Measurements from ENCODE around the gene NLGN3.

The NLGN3 gene

DNA sequence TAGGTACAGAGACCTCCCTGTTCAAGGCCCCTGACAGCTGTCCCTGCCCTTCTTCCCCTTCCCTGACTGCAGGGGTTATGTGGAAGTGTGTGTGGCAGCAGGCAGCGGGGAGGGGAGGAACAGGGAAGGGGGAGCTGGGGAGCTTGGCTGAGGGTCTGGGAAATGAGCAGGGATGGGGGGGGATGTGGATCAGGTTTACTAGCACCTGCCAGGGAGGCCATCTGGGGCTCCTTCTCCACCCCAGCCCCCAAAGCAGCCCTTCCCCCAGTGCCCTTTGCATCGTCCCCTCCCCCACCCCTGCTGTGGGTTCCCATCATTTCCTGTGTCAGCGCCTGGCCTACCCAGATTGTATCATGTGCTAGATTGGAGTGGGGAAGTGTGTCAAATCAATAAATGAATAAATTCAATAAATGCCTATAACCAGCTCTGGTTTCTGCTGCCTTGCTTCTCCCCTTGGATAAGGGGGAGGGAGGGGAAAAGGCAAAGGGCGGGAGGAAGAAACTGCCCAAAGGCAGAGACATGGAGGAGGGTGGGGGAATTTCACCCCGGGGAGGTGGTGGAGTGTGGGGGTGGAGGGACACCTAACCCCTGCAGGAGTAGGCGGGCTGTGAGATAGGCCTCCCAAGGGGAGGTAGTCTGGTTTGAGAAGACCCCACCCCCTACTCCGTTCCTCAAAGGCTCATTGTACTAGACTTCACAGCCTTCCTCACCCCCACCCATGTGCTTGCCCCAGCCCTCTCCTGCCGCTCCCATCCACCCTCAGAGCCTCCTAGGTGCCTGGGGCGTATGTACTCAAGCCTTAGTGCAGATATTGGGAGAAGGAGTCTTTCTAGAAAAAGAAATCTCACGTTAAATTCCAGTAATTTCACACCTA, 41.3 kb upstream of the NLGN3 start:
- peaks cover 7% of the 10 kb centered on the region; the same call in 1 of the 2 replicates for H3K36me3 ChIP-seq (ENCODE audit: control insufficient read depth, insufficient read depth, low read length)
- peak overlapping the region; percentile 36; the same call in 1 of the 2 replicates for H3K9ac ChIP-seq (ENCODE audit: low read depth, low read length)
- peaks cover 32% of the 10 kb centered on the region for H3K4me1 ChIP-seq (ENCODE audit: control insufficient read depth, insufficient read depth, low read length)
- H3K27me3 ChIP-seq (ENCODE audit: control insufficient read depth, insufficient read depth, low read length): peaks cover 4% of the 10 kb centered on the region; the same call in 1 of the 2 replicates
- H3K9me3 ChIP-seq (ENCODE audit: control insufficient read depth, insufficient read depth, low read length): peaks cover 20% of the 10 kb centered on the region
- H3K27ac ChIP-seq (ENCODE audit: low read depth, low read length): peak overlapping the region; percentile 82
- peak overlapping the region; percentile 51 for H3K4me3 ChIP-seq (ENCODE audit: low read depth, low read length)

DNA sequence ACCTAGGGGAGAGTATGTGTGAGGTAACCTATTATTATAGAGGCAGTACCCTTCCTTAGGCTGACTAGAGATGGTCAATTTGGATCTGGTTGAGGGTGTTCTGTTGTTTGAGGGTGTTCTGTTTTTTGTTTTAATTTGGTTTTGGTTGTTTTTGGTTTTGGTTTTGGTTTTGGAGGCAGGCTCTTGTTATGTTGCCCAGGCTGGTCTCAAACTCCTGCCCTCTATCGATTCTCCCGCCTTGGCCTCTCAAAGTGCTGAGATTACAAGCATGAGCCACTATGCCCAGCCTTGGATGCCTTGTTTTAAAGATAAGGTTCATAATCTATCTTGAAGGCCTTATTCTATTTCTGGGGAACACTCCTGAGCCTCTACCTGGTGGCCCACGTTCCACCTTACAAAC, 39.0 kb upstream of the NLGN3 start:
- peaks cover 7% of the 10 kb centered on the region; the same call in 1 of the 2 replicates for H3K36me3 ChIP-seq (ENCODE audit: control insufficient read depth, insufficient read depth, low read length)
- H3K27me3 ChIP-seq (ENCODE audit: control insufficient read depth, insufficient read depth, low read length): peaks cover 14% of the 10 kb centered on the region; the same call in 1 of the 2 replicates
- H3K4me3 ChIP-seq (ENCODE audit: low read depth, low read length): no peak overlapping the region
- H3K9ac ChIP-seq (ENCODE audit: low read depth, low read length): no peak overlapping the region
- no peak overlapping the region for H3K27ac ChIP-seq (ENCODE audit: low read depth, low read length)
- H3K9me3 ChIP-seq (ENCODE audit: control insufficient read depth, insufficient read depth, low read length): peaks cover 32% of the 10 kb centered on the region
- H3K4me1 ChIP-seq (ENCODE audit: control insufficient read depth, insufficient read depth, low read length): peaks cover 22% of the 10 kb centered on the region

DNA sequence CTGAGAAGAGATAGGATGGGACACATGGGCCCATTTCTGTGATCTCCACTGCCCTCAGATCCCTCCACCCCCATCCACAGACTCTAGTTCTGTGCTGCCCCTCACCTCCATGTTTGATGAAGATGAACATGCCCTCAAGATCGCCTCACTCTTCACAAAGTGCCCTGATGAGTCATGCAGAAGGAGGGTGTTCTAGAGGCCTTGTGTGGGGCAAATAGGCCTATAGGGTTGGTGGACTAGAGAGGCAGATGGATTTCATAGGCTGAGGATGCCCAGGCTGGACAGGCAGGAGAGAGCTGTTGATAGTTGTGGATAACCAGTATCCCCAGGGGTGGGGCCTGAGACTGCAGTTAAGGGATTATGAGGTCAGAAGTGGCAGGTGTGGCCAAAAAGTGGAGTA, 38.2 kb upstream of the NLGN3 start, which contains the start of gene CXorf65:
TSS of gene CXorf65 (minus strand) at position 314 of the 400 bp plus-strand sequence. CDS start at position 130, 184 bp downstream.
- Histone ChIP-seq H3K9ac (ENCODE audit: low read depth, low read length) (no peak within 1 kb of the TSS), H3K4me1 (ENCODE audit: control insufficient read depth, insufficient read depth, low read length) (peaks cover 15% of the 10 kb centered on the region), H3K27ac (ENCODE audit: low read depth, low read length) (no peak within 1 kb of the TSS), H3K36me3 (ENCODE audit: control insufficient read depth, insufficient read depth, low read length) (peaks cover 7% of the 10 kb centered on the region; the same call in 1 of the 2 replicates), H3K4me3 (ENCODE audit: low read depth, low read length) (no peak within 1 kb of the TSS), H3K9me3 (ENCODE audit: control insufficient read depth, insufficient read depth, low read length) (peaks cover 40% of the 10 kb centered on the region), H3K27me3 (ENCODE audit: control insufficient read depth, insufficient read depth, low read length) (peaks cover 12% of the 10 kb centered on the region; the same call in 1 of the 2 replicates)

DNA sequence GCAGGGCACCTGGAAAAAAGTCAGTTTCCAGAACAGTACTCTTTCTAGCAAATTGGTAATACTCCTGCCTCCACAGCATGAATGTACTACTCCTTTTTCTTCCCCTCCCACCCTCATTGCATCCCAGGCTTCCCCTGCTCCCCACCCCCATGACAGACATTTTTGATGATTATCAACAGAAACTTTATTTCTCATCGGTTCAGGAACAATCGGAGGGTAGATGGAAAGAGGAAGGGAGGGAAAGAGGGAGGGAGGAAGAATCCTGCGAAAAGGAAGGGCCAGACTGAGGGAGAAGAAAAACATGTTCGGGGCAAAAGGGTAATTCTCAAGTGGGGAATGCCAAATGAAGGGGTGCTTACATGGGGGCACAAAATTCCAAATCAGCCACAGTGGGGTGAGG, 37.4 kb upstream of the NLGN3 start:
- H3K36me3 ChIP-seq (ENCODE audit: control insufficient read depth, insufficient read depth, low read length): no peaks in the 10 kb centered on the region; the same call in 1 of the 2 replicates
- H3K27me3 ChIP-seq (ENCODE audit: control insufficient read depth, insufficient read depth, low read length): peaks cover 16% of the 10 kb centered on the region
- H3K9ac ChIP-seq (ENCODE audit: low read depth, low read length): no peak overlapping the region
- peaks cover 45% of the 10 kb centered on the region for H3K9me3 ChIP-seq (ENCODE audit: control insufficient read depth, insufficient read depth, low read length)
- no peak overlapping the region for H3K27ac ChIP-seq (ENCODE audit: low read depth, low read length)
- H3K4me1 ChIP-seq (ENCODE audit: control insufficient read depth, insufficient read depth, low read length): peaks cover 15% of the 10 kb centered on the region
- no peak overlapping the region for H3K4me3 ChIP-seq (ENCODE audit: low read depth, low read length)

DNA sequence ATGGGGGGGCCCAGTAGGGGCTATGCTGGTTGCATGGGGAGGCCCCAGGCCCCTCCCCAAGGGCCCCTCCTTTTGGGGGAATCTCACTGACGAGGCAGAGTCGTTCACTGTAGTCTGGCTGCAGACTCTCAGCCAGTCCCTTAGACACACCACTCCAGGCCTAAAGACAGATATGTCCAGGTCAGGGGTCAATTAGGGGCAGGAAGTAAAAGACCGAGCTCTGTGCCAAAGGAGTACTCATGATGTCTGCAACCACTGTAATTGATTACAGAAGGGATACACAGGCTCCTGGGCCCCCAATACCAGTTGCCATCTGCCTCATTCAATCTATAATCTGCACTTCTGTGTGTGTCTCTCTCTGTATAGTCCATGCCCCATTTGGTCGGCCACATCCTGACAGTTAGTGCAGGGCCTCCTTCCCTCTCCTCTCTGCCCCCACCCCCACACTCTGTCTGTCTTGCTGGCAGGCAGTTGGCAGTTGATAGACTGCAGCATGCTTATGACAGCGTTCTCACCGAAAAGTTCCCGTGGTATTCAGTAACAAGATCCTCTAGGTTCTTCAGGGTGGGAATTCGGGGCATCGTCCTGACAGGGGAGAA, 36.8 kb upstream of the NLGN3 start:
- H3K27me3 ChIP-seq (ENCODE audit: control insufficient read depth, insufficient read depth, low read length): peaks cover 20% of the 10 kb centered on the region
- H3K36me3 ChIP-seq (ENCODE audit: control insufficient read depth, insufficient read depth, low read length): no peaks in the 10 kb centered on the region
- H3K4me3 ChIP-seq (ENCODE audit: low read depth, low read length): no peak overlapping the region
- peaks cover 10% of the 10 kb centered on the region for H3K4me1 ChIP-seq (ENCODE audit: control insufficient read depth, insufficient read depth, low read length)
- peaks cover 49% of the 10 kb centered on the region for H3K9me3 ChIP-seq (ENCODE audit: control insufficient read depth, insufficient read depth, low read length)
- no peak overlapping the region for H3K27ac ChIP-seq (ENCODE audit: low read depth, low read length)
- H3K9ac ChIP-seq (ENCODE audit: low read depth, low read length): no peak overlapping the region

DNA sequence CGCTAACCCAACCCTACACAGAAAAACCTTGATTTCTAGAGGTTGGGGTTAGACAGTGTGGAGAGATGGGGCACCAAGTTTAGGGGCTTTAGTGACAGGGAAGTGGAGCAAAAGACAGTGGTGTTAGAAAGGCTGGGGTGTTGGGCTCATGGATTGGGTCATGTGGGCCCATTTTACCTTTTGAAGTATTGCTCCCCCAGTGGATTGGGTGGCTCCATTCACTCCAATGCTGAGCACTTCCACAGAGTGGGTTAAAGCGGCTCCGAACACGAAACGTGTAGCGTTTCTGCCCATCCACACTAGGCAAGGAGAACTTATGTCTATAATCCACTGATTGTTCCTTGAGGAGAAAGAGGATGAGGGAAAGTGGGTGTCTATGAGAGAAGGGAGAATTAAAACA, 35.6 kb upstream of the NLGN3 start:
- peaks cover 20% of the 10 kb centered on the region for H3K27me3 ChIP-seq (ENCODE audit: control insufficient read depth, insufficient read depth, low read length)
- peaks cover 56% of the 10 kb centered on the region for H3K9me3 ChIP-seq (ENCODE audit: control insufficient read depth, insufficient read depth, low read length)
- H3K27ac ChIP-seq (ENCODE audit: low read depth, low read length): no peak overlapping the region
- no peak overlapping the region for H3K4me3 ChIP-seq (ENCODE audit: low read depth, low read length)
- H3K9ac ChIP-seq (ENCODE audit: low read depth, low read length): no peak overlapping the region
- H3K36me3 ChIP-seq (ENCODE audit: control insufficient read depth, insufficient read depth, low read length): no peaks in the 10 kb centered on the region
- peaks cover 6% of the 10 kb centered on the region; the same call in 1 of the 2 replicates for H3K4me1 ChIP-seq (ENCODE audit: control insufficient read depth, insufficient read depth, low read length)

DNA sequence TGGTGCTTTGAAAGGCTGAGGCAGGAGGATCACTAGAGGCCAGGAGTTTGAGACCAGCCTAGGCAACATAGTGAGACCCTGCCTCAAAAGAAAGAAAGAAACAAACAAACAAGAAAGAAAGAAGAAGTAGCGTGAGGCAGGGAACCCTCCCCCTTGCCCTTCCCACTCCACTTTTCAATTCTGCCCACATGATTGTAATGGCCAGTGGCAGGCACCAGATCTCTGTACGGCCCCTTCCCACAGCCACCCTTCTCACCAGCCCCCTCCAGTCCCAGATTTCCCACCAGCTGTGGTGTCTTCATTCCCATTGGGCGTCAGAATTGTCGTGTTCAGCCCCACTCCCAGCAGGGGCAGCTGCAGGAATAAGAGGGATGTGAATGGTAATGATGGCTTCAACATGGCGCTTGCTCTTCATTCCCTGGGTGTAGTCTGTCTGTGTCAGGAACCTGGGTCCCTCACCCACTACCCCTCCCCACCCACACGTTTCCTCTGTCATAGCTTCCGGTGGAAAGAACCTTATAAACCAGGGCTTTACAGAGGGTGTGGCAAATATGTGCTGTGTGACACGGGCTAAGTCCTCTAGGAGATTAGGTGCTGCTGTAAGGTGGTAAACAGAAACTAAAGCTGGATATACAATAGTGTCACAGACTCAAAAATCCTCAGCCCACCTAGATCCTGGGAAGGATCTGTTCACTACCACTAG, 33.3 kb upstream of the NLGN3 start, which contains the start of gene IL2RG:
TSS of gene IL2RG (minus strand) at position 437 of the 703 bp plus-strand sequence. CDS start at position 399, 38 bp downstream.
- Histone ChIP-seq H3K4me1 (ENCODE audit: control insufficient read depth, insufficient read depth, low read length) (no peaks in the 10 kb centered on the region), H3K27ac (ENCODE audit: low read depth, low read length) (no peak within 1 kb of the TSS), H3K27me3 (ENCODE audit: control insufficient read depth, insufficient read depth, low read length) (peaks cover 34% of the 10 kb centered on the region), H3K9me3 (ENCODE audit: control insufficient read depth, insufficient read depth, low read length) (peaks cover 45% of the 10 kb centered on the region), H3K36me3 (ENCODE audit: control insufficient read depth, insufficient read depth, low read length) (no peaks in the 10 kb centered on the region), H3K9ac (ENCODE audit: low read depth, low read length) (no peak within 1 kb of the TSS), H3K4me3 (ENCODE audit: low read depth, low read length) (no peak within 1 kb of the TSS)

DNA sequence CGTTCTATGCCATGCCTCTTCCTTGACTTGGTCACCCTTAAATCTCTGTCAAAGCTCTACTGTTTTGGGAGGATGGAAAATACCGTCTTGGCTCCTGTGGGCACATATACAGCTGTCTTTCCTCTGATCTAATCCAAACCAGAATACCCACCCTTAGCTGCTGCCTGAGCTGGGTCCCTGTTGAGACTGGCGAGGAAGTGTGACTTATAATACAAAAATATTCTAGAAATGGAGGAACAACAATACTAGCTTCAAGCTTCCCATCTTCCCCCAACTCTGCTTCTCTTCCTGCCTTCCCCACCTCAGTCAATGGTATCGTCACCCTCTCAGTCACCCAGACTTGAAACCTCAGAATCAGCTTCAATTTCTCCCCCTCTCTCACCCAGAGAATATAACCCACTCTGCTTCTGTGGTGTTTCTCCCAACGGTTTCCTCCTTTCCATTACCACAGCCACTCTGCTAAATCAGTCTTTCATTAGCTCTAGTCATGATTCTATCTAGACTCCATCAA, 32.7 kb upstream of the NLGN3 start:
- H3K4me3 ChIP-seq (ENCODE audit: low read depth, low read length): no peak overlapping the region
- no peak overlapping the region for H3K27ac ChIP-seq (ENCODE audit: low read depth, low read length)
- no peaks in the 10 kb centered on the region for H3K4me1 ChIP-seq (ENCODE audit: control insufficient read depth, insufficient read depth, low read length)

DNA sequence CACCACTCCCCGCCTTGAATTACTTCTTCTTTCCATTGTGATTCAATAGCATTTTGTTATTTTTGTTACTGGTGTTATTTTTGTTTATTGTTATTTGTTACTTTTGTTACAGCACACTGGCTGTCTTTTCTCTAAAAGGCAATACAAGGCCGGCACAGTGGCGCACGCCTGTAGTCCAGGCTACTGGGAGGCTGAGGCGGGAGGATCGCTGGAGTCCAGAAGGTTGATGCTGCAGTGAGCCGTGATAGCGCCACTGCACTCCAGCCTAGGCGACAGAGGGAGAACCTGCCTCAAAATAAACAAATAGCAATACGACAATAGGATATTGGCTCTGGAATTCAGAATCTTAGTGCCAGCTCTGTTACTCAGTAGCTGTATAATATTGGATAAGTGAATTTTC, 27.3 kb upstream of the NLGN3 start:
- peaks cover 30% of the 10 kb centered on the region for H3K27me3 ChIP-seq (ENCODE audit: control insufficient read depth, insufficient read depth, low read length)
- peak overlapping the region; percentile 66 for H3K4me3 ChIP-seq (ENCODE audit: low read depth, low read length)
- H3K9ac ChIP-seq (ENCODE audit: low read depth, low read length): no peak overlapping the region
- H3K36me3 ChIP-seq (ENCODE audit: control insufficient read depth, insufficient read depth, low read length): peaks cover 19% of the 10 kb centered on the region
- H3K4me1 ChIP-seq (ENCODE audit: control insufficient read depth, insufficient read depth, low read length): 0 out of 2 replicates have a peak, but pooled peaks cover 6% of the 10 kb centered on the region
- peaks cover 46% of the 10 kb centered on the region for H3K9me3 ChIP-seq (ENCODE audit: control insufficient read depth, insufficient read depth, low read length)
- no peak overlapping the region for H3K27ac ChIP-seq (ENCODE audit: low read depth, low read length)

More for the DNA sequence above, 32.7 kb upstream of the NLGN3 start:
- Histone ChIP-seq H3K27me3 (ENCODE audit: control insufficient read depth, insufficient read depth, low read length) (peaks cover 34% of the 10 kb centered on the region), H3K9me3 (ENCODE audit: control insufficient read depth, insufficient read depth, low read length) (peaks cover 45% of the 10 kb centered on the region), H3K36me3 (ENCODE audit: control insufficient read depth, insufficient read depth, low read length) (no peaks in the 10 kb centered on the region), H3K9ac (ENCODE audit: low read depth, low read length) (no peak overlapping the region)
